ENCODE results near the gene ATF6. TPM values are rescaled to one million over a fixed set of nuclear protein-coding genes. Genes with fewer than 3 reads are reported as not detected.

Gene ATF6
- total and polyA plus RNA-seq, 2 of the 4 experiments (the other 2 are of a cell fraction): 12.2 to 17.6 TPM

DNA sequence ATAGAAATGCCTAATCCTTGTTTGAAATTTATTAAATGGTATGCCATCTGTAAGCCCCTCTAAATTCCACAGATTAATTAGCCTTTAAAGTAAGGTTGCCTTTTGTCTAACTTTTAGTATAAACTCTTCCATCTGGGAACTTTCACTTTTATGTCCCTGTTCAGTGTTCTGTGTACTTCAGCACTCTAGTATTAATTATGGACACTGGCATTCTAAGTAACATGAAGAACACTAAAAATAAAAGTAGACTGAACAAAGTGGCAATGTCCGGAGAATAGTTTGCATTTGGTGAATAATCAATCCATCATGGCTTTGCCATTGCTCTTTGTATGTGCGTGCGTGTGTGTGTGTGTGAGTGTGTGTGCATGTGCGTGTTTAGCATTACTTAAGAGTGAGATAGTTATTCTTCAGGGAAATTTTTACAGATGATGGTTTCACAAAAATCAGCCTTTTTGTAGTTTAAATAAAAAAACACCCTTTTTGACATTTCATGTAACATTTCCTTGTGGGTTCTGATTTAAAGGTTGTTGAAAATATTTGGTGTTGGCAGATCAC, 51.1 kb downstream of the ATF6 start:
- CTCF ChIA-PET: no interaction called here
- no peak for TF ChIP-seq USF2 (IDR thresholded peaks at IDR 0.05; ENCODE audit: low read depth, low read length)
- TF ChIP-seq MAZ (IDR thresholded peaks at IDR 0.05; ENCODE audit: borderline replicate concordance, low read depth, low read length): no peak
- no peak for TF ChIP-seq RCOR1 (IDR thresholded peaks at IDR 0.05; ENCODE audit: insufficient replicate concordance, low read length)
- no peak for TF ChIP-seq CTCF (conservative IDR thresholded peaks at IDR 0.05; ENCODE audit: low read depth, low read length)
- no peak for TF ChIP-seq CHD1 (IDR thresholded peaks at IDR 0.05; ENCODE audit: low read depth, low read length)
- no peak for TF ChIP-seq NFE2L2 (IDR thresholded peaks at IDR 0.05; ENCODE audit: low read depth, low read length)
- TF ChIP-seq MAFK (IDR thresholded peaks at IDR 0.05; ENCODE audit: low read depth, low read length): no peak
- no peak for TF ChIP-seq MXI1 (IDR thresholded peaks at IDR 0.05; ENCODE audit: borderline replicate concordance, low read depth, low read length)

More for the DNA sequence above, 51.1 kb downstream of the ATF6 start:
- no peak for ATAC-seq (ENCODE audit: low read depth)
- Histone ChIP-seq H3K4me3 (ENCODE audit: insufficient read depth, low read depth, low read length) (no peak overlapping the region), H2BK20ac (ENCODE audit: low read depth, low read length) (no peak overlapping the region), H4K8ac (ENCODE audit: low read depth in 2 of 2, low read length in 2 of 2) (no peak overlapping the region), H2BK15ac (ENCODE audit: low read depth, low read length) (no peak overlapping the region), H2BK120ac (ENCODE audit: low read depth, low read length) (no peak overlapping the region), H2BK5ac (ENCODE audit: low read depth, low read length, poor library complexity, severe bottlenecking) (no peak overlapping the region), H3K56ac (ENCODE audit: extremely low read depth, insufficient read depth, low read length) (no peak overlapping the region), H2AK5ac (ENCODE audit: low read depth, low read length) (no peak overlapping the region), H3K4me2 (ENCODE audit: low read depth, low read length) (no peak overlapping the region), H3K9me3 (ENCODE audit: control insufficient read depth, insufficient read depth, low read length) (no peaks in the 10 kb centered on the region), H4K91ac (ENCODE audit: insufficient read depth, low read depth, low read length) (no peak overlapping the region), H4K20me1 (ENCODE audit: insufficient read depth, low read length) (no peaks in the 10 kb centered on the region), H3K18ac (ENCODE audit: low read depth, low read length) (no peak overlapping the region), H3K9me1 (ENCODE audit: insufficient read depth, low read length) (no peaks in the 10 kb centered on the region), H3K9ac (ENCODE audit: low read depth, low read length) (no peak overlapping the region), H3K14ac (replicated peaks; ENCODE audit: low read depth, low read length) (no peak overlapping the region), H3K36me3 (ENCODE audit: control insufficient read depth, insufficient read depth, low read length) (peaks cover 1% of the 10 kb centered on the region; the same call in 1 of the 2 replicates), H2AFZ (replicated peaks; ENCODE audit: low read length, poor library complexity) (no peak overlapping the region), H3K4me1 (ENCODE audit: control insufficient read depth, insufficient read depth, low read length) (no peaks in the 10 kb centered on the region), H3K27me3 (ENCODE audit: control insufficient read depth, insufficient read depth, low read length) (no peaks in the 10 kb centered on the region), H4K5ac (ENCODE audit: low read depth, low read length) (no peak overlapping the region), H2AK9ac (replicated peaks; ENCODE audit: low read depth, low read length, poor library complexity) (no peak overlapping the region), H3K79me1 (ENCODE audit: low read depth in 1 of 2, low read length in 2 of 2) (no peaks in the 10 kb centered on the region), H3K27ac (ENCODE audit: insufficient read depth, low read length) (no peak overlapping the region), H3K4ac (ENCODE audit: low read depth, low read length) (no peak overlapping the region), H3K23ac (ENCODE audit: low read depth, low read length) (no peak overlapping the region)
- WGBS, 2 experiments (ENCODE audit: extremely low coverage in 2 of 2, insufficient read length in 1 of 2): no CpG with 5 or more reads among the region's 4 CpGs
- POLR2A ChIA-PET (ENCODE audit: unreplicated experiment): no interaction called here
- intact Hi-C loops (cut with micrococcal nuclease): no loop called here
- no peak for DNase-seq
- BruUV-seq (replicated peaks): no TSS peak
- in situ Hi-C loops (cut with MboI; ENCODE audit: low sequenced_read_pairs): no loop called here
- dilution Hi-C loops (cut with HindIII; ENCODE audit: low sequenced_read_pairs, unreplicated experiment): no loop called here
